Memory B cell (primary cell): ENCODE measurements around the gene PBRM1.

ENCODE experiments used
- ATAC-seq: fragments of 150-1000 bp; cut with Tn5 transposase; 2 replicates; pipeline ENCODE4 v1.10.0; 2021; ENCODE audit warnings: low read depth, mild to moderate bottlenecking, moderate library complexity
- DNase-seq, 2 donors: peaks; one replicate each; pipeline ENCODE4 v3.0.0; 2022; ENCODE audit warnings: low spot score in 2 of 2
- H3K27ac Mint-ChIP-seq: one replicate; pipeline ENCODE4 v1.8.0; 2022; ENCODE audit warnings: mild to moderate bottlenecking, moderate library complexity, mixed read lengths
- H3K27me3 Mint-ChIP-seq: one replicate; pipeline ENCODE4 v1.8.0; 2022; ENCODE audit warnings: mixed read lengths
- H3K36me3 Mint-ChIP-seq: one replicate; pipeline ENCODE4 v1.8.0; 2022; ENCODE audit warnings: mild to moderate bottlenecking, mixed read lengths
- H3K4me1 Mint-ChIP-seq: one replicate; pipeline ENCODE4 v1.8.0; 2022; ENCODE audit warnings: mixed read lengths
- H3K4me3 Mint-ChIP-seq: one replicate; pipeline ENCODE4 v1.8.0; 2022; ENCODE audit warnings: mild to moderate bottlenecking, moderate library complexity, mixed read lengths
- H3K9me3 Mint-ChIP-seq: one replicate; pipeline ENCODE4 v1.8.0; 2022; ENCODE audit warnings: mixed read lengths

Gene PBRM1

DNA sequence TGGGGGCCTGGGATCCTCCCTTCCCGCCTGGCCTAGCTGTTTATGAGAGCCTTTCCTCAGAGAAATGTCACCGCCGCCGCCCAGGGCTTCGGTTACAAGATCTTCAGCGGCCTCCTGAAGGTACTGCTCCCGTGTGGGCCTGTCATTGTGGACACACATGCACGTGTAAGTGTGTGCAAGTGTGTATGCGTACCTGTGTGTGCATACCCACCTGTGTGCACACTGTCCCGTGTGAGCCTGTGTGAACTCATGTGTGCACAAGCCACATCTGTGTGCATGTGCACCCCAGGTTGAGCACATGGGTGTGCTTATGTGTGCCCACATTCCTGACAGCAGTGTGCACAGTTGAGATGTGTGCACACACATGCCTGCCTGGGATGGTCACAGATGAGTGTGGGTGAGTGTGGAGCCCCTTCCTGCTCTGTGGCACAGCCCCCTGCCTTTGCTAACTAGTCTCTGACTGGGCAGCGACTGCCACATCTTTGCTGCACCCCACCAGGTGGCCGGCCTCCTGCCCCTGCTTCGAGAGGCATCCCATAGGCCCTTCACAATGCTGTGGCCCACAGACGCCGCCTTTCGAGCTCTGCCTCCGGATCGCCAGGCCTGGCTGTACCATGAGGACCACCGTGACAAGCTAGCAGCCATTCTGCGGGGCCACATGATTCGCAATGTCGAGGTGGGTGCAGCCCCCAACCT, 166.1 kb downstream of the PBRM1 start:
- H3K36me3 Mint-ChIP-seq, result no peaks in the 10 kb centered on the region
- H3K4me3 Mint-ChIP-seq, result no peak overlapping the region
- DNase-seq, result no peak
- H3K9me3 Mint-ChIP-seq, result no peaks in the 10 kb centered on the region
- H3K27ac Mint-ChIP-seq, result no peak overlapping the region
- peaks cover 2% of the 10 kb centered on the region for H3K4me1 Mint-ChIP-seq
- peaks cover 5% of the 10 kb centered on the region for H3K27me3 Mint-ChIP-seq
- no peak for ATAC-seq

DNA sequence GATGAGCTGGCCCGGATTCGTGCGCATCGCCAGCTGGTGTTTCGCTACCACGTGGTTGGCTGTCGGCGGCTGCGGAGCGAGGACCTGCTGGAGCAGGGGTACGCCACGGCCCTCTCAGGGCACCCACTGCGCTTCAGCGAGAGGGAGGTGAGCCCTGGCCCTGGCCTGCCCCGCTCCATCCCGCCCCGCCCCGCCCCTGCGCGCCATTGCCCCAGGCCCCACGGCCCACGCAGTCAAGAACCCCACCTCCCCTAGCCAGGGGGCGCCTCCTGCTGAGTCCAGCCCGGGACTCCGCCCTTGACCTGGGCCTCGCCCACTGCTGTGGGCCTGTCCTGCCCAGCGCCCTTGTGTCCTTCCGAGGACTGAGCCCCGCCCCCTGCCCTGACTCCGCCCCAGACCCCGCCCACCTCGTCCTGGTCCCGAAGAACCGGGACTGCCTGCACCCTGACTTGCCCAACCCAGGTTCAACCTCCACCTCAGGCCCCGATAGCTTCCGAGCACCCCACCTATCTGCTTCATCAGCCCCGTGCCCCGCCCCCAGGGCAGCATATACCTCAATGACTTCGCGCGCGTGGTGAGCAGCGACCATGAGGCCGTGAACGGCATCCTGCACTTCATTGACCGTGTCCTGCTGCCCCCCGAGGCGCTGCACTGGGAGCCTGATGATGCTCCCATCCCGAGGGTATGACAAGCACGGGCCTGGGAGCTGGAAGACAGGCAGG, 166.8 kb downstream of the PBRM1 start:
- peaks cover 5% of the 10 kb centered on the region for H3K27me3 Mint-ChIP-seq
- H3K9me3 Mint-ChIP-seq, result no peaks in the 10 kb centered on the region
- H3K4me1 Mint-ChIP-seq, result peaks cover 2% of the 10 kb centered on the region
- H3K4me3 Mint-ChIP-seq, result no peak overlapping the region
- H3K36me3 Mint-ChIP-seq, result no peaks in the 10 kb centered on the region
- ATAC-seq (no peak), DNase-seq (no peak)
- no peak overlapping the region for H3K27ac Mint-ChIP-seq

DNA sequence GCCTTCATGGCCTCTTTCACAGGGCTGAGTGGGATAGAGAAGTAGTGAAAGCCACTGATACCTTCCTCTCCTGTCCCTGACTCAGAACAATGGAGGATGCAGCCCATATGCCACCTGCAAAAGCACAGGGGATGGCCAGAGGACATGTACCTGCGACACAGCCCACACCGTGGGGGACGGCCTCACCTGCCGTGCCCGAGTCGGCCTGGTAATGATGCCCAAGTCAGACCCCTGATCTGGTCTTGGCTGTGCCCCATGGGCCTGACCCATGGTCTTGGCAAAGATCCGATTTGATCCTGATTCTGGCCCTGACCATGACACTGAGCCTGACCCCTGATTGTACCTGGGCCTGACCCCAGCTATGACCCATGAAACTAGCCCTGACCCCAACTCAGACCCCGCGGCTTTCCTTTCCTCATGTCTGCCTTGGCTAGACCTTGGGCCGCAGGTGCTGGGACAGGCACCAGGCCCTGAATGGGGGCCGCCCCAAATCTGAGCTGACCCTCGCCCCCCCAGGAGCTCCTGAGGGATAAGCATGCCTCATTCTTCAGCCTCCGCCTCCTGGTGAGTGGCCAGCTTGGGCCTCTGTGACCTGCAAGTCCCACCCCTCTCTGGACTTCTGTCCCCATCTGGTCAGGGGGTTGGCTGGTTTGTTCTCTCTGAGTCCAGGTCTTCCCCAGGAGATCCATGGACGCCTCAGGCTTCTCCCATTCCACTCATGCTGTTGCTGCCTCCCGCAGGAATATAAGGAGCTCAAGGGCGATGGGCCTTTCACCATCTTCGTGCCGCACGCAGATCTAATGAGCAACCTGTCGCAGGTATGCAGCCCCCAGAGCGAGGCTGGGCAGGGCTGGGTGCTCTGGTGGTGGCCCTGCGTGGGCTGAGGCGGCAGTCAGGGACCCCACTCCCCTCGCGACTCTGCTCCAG, 167.7 kb downstream of the PBRM1 start:
- Mint-ChIP-seq H3K27ac (no peak overlapping the region), H3K36me3 (no peaks in the 10 kb centered on the region), H3K4me1 (peaks cover 2% of the 10 kb centered on the region), H3K9me3 (no peaks in the 10 kb centered on the region), H3K27me3 (peaks cover 7% of the 10 kb centered on the region), H3K4me3 (no peak overlapping the region)
- ATAC-seq (no peak), DNase-seq (no peak)

DNA sequence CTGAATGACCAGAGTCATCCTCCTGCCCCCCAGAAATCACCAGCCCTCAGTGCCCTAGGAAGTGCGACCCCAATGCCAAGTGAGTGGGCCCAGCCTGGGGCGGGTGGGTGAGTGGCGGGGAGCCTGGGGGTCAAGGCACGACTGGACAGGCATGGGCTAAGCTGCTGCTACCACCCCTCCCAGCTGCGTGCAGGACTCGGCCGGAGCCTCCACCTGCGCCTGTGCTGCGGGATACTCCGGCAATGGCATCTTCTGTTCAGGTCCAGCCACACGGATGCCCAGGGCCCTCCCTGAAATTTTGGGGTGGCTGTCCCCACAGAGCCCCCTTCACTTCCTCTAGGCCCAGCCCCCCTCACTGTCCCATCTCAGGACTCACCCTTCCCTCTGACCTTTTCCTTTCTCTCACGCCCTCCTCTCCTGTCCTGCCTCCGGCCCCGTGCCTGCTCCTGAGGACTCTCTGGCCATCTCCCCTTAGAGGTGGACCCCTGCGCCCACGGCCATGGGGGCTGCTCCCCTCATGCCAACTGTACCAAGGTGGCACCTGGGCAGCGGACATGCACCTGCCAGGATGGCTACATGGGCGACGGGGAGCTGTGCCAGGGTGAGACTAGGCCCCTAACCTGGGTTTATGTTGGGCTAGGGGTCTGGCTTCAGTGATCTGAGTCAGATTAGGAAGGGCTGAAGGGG, 169.1 kb downstream of the PBRM1 start:
- ATAC-seq (no peak), DNase-seq (no peak)
- Mint-ChIP-seq H3K9me3 (no peaks in the 10 kb centered on the region), H3K4me3 (no peak overlapping the region), H3K36me3 (no peaks in the 10 kb centered on the region), H3K27ac (no peak overlapping the region), H3K4me1 (peaks cover 2% of the 10 kb centered on the region), H3K27me3 (peaks cover 7% of the 10 kb centered on the region)

DNA sequence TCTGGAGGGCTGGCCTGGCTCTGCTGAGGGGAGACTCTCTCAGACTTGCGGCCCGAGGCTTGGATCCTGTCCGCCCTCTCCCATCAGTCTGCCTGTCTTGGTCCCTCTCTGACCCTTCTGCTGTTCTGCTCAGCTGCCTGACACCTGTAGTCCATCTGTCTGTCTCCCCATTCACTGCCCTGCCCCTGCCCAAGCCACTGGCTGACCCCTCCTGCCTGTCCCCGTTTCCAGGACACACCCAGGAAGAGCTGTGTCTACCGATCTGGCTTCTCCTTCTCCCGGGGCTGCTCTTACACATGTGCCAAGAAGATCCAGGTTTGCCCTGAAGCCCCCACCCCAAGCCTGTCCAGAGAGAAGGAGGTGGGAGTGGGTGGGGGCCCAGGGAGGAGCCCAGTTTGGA, 170.5 kb downstream of the PBRM1 start:
- peaks cover 7% of the 10 kb centered on the region for H3K27me3 Mint-ChIP-seq
- H3K27ac Mint-ChIP-seq, result no peak overlapping the region
- DNase-seq, result no peak
- H3K4me3 Mint-ChIP-seq, result no peak overlapping the region
- no peak for ATAC-seq
- no peaks in the 10 kb centered on the region for H3K36me3 Mint-ChIP-seq
- H3K9me3 Mint-ChIP-seq, result no peaks in the 10 kb centered on the region
- peaks cover 2% of the 10 kb centered on the region for H3K4me1 Mint-ChIP-seq

DNA sequence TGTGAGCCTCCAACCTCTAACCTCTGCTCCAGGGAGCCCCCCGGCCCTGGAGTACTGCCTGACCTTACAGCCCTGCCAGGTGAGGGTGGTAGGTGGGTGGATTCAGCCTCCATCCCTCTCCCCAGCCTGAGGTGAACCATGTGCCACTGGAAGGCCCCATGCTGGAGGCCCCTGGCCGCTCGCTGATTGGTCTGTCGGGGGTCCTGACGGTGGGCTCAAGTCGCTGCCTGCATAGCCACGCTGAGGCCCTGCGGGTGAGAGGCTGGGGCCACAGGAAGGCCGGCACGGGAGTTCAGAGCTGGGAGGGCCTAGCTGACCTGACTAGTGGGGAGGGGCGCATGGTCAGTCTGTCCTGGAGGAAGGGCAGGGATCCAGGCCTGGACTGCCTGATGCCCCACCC, 171.1 kb downstream of the PBRM1 start:
- H3K27me3 Mint-ChIP-seq, result peaks cover 7% of the 10 kb centered on the region

DNA sequence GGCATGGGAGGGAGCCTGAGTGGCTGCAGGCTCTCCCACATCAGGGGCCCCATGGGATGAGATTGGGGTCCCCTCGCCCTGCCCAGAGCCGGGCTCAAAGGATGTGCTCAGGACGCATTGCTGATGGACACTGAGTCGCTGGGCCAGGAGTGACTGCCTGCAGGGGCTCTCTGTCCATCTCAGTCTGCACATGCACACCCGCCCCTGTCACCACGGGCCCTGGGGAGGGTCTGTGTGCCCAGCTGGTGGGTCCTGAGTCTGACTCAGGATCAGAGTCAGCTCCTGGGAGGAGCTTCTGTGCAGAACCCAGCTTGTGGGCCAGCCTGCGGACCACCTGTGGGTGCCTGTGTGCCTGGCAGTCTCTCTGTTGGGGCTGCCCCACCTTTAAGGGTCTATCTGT, 172.4 kb downstream of the PBRM1 start:
- Mint-ChIP-seq H3K4me1 (peaks cover 2% of the 10 kb centered on the region), H3K36me3 (no peaks in the 10 kb centered on the region), H3K4me3 (no peak overlapping the region), H3K27me3 (peaks cover 7% of the 10 kb centered on the region), H3K9me3 (no peaks in the 10 kb centered on the region), H3K27ac (no peak overlapping the region)
- ATAC-seq (no peak), DNase-seq (no peak)

More for the DNA sequence above, 171.1 kb downstream of the PBRM1 start:
- Mint-ChIP-seq H3K9me3 (no peaks in the 10 kb centered on the region), H3K4me1 (peaks cover 2% of the 10 kb centered on the region), H3K4me3 (no peak overlapping the region), H3K27ac (no peak overlapping the region), H3K36me3 (no peaks in the 10 kb centered on the region)
- ATAC-seq (no peak), DNase-seq (no peak)

DNA sequence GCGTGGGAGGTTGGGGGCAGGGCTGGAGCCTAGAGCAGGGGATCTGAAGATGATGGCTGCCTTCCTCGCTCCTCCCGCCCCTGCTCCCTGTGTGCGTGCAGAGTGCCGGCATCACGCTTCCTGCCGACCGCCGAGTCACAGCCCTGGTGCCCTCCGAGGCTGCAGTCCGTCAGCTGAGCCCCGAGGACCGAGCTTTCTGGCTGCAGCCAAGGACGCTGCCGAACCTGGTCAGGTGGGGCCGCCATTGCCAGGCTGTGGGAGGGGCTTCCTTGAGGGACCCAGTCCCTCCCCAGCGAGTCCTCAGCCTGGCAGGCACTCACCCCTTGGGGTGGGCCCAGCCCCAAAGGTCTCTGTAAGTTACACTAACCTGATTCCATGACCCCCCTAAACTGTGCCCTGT, 173.0 kb downstream of the PBRM1 start:
- Mint-ChIP-seq H3K4me1 (peaks cover 2% of the 10 kb centered on the region), H3K4me3 (no peak overlapping the region), H3K9me3 (no peaks in the 10 kb centered on the region), H3K27ac (no peak overlapping the region), H3K27me3 (peaks cover 7% of the 10 kb centered on the region), H3K36me3 (no peaks in the 10 kb centered on the region)
- ATAC-seq, result no peak
- no peak for DNase-seq

DNA sequence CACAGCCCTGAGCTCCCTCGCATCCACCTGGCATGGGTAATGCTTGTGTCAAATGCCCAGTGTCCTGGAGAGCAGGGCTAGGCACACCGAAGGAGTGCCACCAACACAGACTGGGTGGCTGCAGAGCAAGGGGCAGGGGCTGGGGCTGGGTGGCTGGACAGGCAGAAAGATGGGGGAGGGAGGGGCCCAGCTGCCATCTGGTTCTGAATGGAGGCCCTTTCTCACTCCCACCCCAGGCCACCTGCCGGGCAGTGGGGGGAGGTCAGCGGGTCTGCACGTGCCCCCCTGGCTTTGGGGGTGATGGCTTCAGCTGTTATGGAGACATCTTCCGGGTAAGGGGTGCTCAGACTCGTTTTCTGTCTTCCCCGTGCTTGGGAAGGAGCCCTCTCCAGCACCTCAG, 173.6 kb downstream of the PBRM1 start:
- Mint-ChIP-seq H3K9me3 (no peaks in the 10 kb centered on the region), H3K27ac (no peak overlapping the region), H3K27me3 (peaks cover 9% of the 10 kb centered on the region), H3K4me1 (peaks cover 4% of the 10 kb centered on the region), H3K4me3 (no peak overlapping the region), H3K36me3 (no peaks in the 10 kb centered on the region)
- no peak for DNase-seq
- ATAC-seq, result no peak

DNA sequence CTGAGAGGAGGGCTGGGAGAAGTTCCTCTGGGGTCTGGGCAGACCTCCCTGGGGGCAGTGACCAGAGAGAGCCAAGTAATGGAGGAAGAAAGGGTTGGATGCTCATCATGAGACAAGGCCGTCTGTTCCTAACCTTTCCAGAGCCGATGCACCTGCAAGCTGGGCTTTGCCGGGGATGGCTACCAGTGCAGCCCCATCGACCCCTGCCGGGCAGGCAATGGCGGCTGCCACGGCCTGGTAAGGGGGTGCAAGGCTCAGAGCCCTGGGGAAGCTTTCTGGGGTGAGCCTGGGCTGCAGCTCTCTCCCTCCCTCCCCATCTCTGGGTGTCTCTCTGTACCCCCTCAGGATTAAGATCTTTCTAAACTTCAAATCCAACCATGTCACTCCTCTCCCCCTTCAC, 174.2 kb downstream of the PBRM1 start:
- Mint-ChIP-seq H3K4me3 (no peak overlapping the region), H3K4me1 (peaks cover 4% of the 10 kb centered on the region), H3K9me3 (no peaks in the 10 kb centered on the region), H3K27me3 (peaks cover 7% of the 10 kb centered on the region), H3K27ac (no peak overlapping the region), H3K36me3 (no peaks in the 10 kb centered on the region)
- DNase-seq (no peak), ATAC-seq (no peak)

DNA sequence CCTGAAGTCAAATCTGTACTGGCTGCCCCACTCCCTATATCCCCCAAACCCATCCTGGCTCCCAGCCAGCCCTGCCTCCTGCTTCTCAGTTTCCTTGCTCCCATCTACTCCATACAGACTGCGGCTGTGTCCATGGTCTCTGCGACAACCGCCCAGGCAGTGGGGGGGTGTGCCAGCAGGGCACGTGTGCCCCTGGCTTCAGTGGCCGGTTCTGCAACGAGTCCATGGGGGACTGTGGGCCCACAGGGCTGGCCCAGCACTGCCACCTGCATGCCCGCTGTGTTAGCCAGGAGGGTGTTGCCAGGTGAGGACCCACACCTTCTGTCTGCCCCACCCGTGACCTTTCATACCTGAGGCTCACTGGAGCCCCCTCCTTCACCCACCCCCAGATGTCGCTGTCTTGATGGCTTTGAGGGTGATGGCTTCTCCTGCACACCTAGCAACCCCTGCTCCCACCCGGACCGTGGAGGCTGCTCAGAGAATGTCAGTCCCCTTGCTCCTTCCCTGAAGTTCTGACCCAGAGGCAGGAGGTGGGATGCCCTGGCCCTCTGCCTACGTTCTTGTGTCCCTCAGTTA, 175.9 kb downstream of the PBRM1 start:
- no peak overlapping the region for H3K27ac Mint-ChIP-seq
- H3K27me3 Mint-ChIP-seq, result peaks cover 4% of the 10 kb centered on the region
- H3K4me3 Mint-ChIP-seq, result no peak overlapping the region
- no peaks in the 10 kb centered on the region for H3K36me3 Mint-ChIP-seq
- no peak for DNase-seq
- ATAC-seq, result no peak
- peaks cover 2% of the 10 kb centered on the region for H3K4me1 Mint-ChIP-seq
- no peaks in the 10 kb centered on the region for H3K9me3 Mint-ChIP-seq

DNA sequence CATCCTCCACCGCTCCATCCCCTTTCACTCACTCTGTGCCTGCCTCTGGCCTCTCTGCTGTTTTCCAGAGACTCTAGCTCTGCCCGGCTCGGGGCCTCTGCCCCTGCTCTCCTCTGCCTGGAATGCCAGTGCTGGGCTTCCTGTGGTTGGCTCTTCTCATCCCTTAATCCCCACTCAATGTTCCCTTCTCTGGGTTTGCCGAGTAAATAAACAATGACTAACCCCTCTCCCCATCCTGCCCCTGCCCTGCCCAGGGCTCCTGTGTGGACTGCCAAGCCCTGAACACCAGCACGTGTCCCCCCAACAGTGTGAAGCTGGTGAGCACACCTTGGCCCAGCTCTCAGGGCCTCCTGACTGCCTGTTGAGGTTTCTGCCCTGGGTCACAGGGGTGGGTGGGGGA, 178.4 kb downstream of the PBRM1 start:
- Mint-ChIP-seq H3K27me3 (peaks cover 2% of the 10 kb centered on the region), H3K36me3 (no peaks in the 10 kb centered on the region), H3K9me3 (no peaks in the 10 kb centered on the region), H3K27ac (no peak overlapping the region), H3K4me1 (peaks cover 2% of the 10 kb centered on the region), H3K4me3 (no peak overlapping the region)
- no peak for ATAC-seq
- DNase-seq, result no peak

DNA sequence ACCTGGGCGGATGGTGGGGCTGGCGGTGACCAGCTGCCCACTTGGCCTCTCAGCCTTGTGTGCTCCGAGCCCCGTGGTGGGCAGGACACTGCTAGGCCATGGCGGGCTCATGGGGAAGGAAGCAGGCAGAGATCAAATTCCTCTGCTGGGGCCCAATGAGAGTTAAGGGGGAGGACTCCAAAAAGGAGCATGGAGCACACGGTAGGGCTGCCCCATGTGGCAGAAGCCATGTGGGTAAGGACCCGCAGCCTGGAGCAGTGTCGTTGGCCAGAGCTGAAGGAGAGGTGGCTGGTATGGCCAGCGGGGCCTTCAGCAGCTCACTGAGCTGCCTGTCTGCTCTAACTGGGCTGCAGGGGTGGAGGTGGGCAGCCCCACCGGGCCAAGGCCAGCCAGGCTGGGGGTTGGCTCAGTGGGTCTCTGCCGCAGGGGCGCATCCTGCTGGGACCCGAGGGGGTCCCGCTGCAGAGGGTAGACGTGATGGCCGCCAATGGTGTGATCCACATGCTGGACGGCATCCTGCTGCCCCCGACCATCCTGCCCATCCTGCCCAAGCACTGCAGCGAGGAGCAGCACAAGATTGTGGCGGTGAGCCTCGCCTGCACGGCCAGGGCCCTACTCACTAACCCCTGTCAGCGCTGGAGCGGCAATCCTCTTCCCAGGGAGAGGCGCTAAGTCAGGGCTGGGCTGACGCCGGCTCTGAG, 179.3 kb downstream of the PBRM1 start:
- Mint-ChIP-seq H3K4me3 (no peak overlapping the region), H3K36me3 (no peaks in the 10 kb centered on the region), H3K9me3 (no peaks in the 10 kb centered on the region), H3K27me3 (peaks cover 2% of the 10 kb centered on the region), H3K4me1 (peaks cover 2% of the 10 kb centered on the region), H3K27ac (no peak overlapping the region)
- DNase-seq (no peak), ATAC-seq (no peak)
